OCI-M2 (cell line): ENCODE measurements around the gene FAM53B.

ENCODE experiments used
- DNase-seq: peaks from one replicate; lab custom pipeline; 2025; ENCODE audit not compliant: unreplicated experiment; lab: John Stamatoyannopoulos, UW

FAM53B gene

GRCh38 chr10:124742413-124743190 lies 1.6 kb downstream of the FAM53B start:
- no peak for DNase-seq

DNA sequence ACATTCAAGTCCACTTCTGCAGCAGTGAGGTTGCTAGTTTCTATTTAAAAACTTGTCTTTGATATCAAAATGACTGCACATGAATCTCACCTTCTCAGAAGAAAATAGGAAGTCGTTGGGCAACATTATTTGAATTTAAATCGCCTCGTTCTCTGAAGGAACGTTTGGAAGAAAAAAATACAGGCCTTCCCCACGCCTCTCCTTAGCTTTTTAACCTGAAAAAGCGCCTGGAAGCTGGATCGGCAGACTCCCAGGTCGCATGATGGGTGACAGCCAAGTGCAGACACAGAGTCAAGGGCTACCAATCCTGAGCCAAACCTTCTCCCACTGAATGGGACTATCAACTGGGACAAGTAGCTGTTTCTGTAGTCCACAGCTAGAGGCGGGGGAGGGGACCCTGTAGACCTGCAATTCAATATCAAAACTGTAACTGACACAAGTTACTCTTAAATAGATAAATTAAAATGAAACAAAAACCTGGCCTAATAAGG lies 2.2 kb downstream of the FAM53B start:
- DNase-seq = no peak

GRCh38 chr10:124741281-124741921 lies 2.8 kb downstream of the FAM53B start:
- peak; percentile 51 for DNase-seq

DNA sequence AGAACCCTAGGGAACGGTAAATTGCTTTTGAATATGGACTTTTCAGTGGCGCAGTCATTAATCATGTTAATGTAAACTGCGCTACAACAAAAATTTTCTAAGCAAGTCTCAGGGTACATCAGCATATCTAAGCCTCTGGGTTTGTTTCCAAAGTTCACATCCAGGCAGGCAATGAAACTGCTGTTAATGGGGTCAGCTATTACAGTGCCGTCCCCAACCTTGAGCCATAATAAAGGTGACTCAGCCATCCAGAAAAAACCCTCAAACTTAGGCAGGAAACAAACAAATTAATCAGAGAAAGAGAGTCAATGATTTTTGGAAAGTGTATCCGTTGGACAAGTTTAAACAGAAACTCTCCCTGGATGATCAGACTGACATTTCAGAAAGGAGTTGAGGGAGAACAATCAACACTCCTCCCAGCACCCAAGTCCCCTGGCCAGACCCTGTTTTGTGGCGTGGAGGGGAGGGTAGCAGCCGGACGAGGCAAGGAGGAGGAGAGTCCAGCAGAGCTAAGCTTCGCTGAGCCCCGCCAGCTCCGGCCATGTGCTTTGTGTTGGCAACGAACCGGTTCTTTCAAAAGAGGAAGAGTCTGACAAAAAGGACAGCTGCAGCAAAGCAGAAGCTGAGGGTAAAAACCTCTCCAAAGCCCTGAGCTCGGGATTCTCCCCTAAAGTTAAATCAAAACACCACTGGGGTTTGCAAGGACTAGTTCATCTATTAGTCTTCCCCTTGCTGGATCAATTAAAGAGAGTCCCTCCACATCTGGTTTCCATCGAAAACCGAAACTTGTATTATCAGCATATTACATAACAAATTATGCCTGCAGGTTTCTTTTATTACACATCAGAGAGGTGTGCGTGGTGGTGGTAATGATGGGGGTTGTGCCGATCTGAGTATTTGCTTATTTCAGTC lies 3.6 kb downstream of the FAM53B start:
- no peak for DNase-seq

DNA sequence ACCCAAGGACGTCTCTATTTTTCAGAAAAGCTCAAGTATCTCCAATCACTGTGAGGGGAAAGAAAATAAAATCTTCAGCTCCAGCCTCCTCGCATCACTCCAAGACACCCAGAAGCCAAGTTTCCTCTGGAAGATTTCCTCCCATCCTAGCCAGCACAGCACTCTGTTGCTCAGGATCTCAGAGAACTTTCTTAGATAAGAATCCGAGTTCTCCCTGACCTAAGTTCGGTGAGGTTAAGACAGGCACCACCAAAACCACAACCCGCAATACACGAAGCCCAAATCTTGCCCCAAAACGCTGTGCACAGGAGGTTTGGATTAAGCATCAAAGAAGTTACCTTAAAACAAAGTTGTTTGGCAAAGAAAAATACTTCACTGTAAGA lies 4.2 kb downstream of the FAM53B start:
- no peak for DNase-seq

DNA sequence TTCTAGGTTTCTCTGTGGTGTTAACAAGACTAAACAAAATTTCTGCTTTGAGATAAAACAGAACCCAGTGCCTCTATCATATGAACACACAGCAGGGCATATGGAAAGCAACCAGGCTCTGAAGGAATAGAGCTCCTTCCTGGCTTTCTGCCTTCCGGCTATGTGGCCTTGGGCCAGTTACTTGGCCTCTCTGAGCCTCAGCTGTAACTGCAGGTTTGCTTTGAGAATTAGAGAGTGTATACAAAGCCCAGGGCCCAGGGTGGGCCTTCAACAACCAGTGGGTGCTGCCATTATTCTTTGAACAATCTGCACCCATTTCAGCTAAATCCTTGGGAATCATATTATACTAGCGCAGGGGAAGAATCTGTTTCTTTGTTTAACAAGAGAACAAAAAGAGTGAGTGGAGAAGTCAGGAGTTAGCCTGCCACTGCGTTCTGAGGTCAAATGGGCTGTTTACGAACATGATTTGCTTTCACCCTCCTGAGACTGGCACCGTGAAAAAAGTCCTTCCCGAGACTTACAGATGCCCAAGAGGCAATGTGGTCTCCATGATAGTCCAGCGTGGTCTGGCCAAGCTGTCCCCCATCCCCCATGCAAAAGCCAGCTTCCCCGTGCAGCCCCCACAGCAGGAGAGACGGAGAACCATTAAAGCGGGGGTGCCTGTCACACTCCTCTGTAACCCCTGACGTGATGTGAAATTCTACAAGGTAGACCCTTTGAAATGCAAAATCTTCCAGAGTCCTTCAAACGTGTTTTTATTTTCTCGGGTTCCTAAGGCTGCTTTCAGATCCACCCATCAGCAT lies 4.9 kb downstream of the FAM53B start:
- no peak for DNase-seq

DNA sequence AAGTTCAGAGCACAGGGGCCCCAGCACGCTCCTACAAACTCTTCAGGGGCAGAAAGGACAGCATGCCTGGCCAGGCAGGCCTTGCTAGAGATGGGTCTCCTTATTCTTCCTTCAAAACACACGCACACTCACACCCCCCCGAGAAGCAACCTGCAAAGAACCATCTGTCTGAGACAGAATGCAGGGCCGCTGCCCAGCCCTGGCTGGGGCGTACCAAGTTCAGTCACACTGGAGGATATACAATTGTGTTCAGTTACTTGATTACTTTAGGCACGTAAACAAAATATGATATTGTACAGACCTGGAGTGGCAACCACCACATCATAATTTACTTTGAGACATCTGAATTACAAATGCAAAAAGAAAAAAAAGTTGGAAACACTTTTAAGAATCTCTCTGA lies 5.7 kb downstream of the FAM53B start:
- no peak for DNase-seq

DNA sequence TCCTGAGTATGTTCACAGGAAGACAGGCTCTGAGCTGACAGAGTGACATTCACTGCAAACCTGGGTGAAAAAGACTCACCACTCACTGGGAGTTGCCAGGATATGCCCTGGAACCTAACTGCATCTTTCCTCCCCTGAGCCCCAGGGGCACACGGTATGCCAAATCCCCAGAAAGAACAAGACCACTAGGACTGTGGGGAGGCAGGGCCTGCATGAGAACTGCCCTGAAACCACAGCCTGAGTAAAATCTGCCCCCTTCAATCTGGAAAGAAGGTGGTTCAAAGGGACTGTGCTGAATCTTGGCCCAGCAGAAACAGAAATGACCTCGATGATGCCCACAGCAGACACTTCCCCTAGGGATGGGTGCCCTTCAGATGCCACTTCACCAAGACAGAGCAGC lies 6.5 kb downstream of the FAM53B start:
- DNase-seq = no peak

GRCh38 chr10:124737221-124737620 lies 7.0 kb downstream of the FAM53B start:
- DNase-seq = no peak

DNA sequence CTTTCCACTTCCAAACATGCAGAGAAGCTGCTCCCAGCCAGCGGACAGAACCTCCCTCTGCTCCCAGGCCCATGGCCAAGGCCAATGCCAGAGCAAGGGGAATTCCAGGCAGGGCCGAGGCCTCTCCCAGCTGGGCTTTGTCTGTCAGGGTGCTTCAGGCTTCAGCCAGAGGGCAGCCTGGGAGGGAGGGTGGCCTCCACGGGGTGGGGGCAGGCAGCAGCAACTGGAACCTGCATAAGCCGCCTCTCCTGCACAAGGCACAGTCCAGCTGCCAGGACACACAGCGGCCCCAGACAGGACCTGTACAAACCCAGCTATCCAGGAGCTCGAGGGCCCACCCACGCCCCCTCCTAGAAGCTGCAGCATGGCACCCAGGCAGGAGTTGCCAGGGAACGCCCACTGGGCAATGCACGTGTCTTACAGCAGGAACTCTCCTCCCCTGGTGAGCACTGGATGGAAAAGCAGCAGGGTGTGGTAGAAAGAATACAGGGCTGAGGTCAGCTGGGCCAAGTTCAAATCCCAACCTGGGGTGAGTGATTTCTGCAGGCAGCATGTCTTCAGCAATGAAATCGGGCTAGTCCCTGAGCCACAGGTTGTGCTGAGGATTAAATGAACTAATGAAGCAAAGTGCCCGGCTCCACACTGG lies 7.6 kb downstream of the FAM53B start:
- DNase-seq = no peak

GRCh38 chr10:124735491-124736286 lies 8.5 kb downstream of the FAM53B start:
- DNase-seq = no peak

DNA sequence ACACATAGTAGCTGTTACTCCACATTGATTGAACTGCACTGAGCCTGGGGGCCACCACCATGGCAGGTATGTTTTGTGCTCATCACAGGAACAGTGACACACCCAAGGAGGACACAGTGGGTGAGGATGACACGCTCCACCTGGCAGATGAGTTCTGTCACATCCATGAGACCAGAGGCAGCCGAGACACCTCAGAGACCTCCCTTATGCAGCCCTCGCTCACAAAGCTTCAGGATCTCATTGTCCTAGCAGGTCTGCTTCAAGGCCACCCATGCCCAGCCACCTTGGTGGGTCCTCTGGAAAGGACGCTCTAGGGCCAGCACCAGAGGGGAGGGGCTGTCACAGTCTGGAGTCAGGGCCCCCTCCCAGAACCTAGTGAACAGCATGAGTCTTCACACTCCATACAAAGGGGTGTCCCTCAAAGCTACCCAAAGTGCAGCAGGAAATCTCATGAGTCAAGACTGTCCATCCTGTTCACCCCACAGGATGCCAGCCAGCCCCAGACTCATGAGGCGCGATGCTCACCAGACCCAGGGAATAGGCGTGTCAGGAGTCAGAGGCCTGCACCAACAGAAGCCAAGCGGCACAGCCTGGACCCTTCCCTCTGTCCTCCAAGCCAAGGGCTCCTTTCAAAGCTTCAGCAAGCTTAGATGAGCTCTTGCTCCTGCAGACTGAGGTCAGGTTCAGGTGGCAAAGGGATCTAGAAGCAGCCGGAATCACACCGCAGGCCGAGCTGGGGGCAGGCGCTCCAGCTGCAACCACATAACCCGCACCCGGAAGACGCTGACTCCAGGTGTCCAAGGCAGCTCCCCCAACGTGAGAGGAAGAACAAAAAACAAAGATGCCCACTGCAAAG lies 9.6 kb downstream of the FAM53B start:
- DNase-seq = no peak

GRCh38 chr10:124733571-124734245 lies 10.5 kb downstream of the FAM53B start:
- DNase-seq = no peak

DNA sequence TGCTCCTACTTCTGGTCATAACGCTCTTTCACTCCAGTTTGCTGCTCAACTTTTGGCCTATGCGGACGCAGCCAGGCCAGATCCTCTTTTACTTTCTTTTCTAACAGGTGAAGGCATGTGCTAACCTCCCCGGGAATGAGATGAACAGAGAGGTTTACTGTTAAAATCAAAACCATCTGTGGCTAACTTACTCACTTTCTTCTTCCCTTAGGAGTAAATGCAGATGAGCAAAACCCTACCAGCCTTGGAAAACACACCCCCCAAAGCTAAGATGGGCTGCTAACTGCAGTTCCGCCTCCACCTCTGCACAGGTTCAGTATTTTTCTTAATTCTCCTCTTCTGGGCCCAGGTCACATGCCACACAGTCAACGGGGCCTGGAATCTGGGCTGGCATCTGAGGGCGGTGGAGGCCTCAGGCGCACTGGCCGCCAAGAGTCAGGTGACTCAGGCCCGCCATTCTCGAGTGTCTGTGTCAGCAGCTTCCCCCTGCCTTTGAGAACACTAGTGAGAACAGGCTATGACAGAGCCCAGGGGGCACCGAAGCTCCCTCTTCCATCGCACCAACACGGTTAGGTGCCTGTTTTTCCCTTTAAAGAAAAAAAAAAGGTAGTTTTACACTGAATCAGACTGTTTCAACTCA lies 11.1 kb downstream of the FAM53B start:
- no peak for DNase-seq

GRCh38 chr10:124731551-124731950 lies 12.6 kb downstream of the FAM53B start:
- DNase-seq = no peak

- no peak for DNase-seq
These were observed 13.4 kb downstream of the FAM53B start for GRCh38 chr10:124730790-124731189.

DNA sequence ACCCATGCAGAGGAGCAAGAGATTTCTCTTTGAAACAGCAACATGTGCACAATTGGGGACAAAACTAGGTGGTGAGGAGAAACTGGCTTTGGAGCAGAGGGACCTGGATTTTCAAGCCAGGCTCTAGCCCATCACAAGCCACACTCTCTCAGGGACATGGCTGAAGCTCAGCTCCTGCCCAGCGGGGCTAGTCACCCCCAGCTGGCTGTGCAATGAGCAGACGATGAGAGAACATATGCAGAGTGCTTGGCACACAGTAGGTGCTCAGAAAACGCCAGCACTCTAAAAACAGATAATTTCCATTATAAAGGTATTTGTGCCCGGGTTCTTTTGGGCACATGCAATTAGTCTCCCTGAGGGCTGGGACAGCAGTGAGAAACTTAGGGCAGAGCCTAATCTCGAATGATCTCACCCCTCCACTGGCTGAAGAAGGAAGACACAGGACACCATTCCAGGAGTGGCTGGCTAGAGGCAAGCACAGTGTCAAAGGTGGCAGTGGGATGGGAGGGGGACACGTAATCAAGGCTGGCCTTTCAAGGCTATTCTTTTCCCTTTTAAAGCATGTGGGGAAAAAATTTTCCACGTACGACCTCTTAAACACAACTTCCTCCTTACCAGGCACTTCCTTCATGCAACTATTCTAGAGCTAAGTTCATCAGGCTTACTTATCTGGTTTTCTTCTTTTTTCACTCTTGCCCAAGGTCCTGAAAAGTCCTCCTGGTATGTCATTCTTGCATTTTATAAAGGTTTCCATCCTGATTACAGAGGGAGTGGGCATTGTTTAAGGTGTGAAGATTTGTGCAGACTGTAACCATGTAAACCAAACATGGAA lies 15.1 kb downstream of the FAM53B start:
- no peak for DNase-seq
